Hepatocyte (in vitro differentiated cells): ENCODE measurements around the gene ATXN7L1.
A peak's percentile ranks its signal among the peaks of the same experiment; 100 is the strongest.

Source experiments
- EZH2 ChIP-seq: fragments of 200-600 bp; sonication (generic); IDR thresholded peaks from 2 replicates; pipeline ENCODE4 v1.6.1; 2016; ENCODE audit warnings: antibody characterized with exemption, mild to moderate bottlenecking, borderline replicate concordance
- EZH2phosphoT487 ChIP-seq: fragments of 200-600 bp; sonication (generic); IDR thresholded peaks from one replicate; pipeline ENCODE4 v1.6.1; 2018; ENCODE audit warnings: antibody characterized with exemption, mild to moderate bottlenecking, low read depth, moderate library complexity; ENCODE audit not compliant: unreplicated experiment, severe bottlenecking
- TF ChIP-seq, protein P1 (sequence below): fragments of 200-600 bp; sonication (generic); IDR thresholded peaks from 2 replicates; pipeline ENCODE4 v1.5.1; 2016; ENCODE audit warnings: antibody characterized with exemption, mild to moderate bottlenecking; ENCODE audit not compliant: poor library complexity

DNA sequence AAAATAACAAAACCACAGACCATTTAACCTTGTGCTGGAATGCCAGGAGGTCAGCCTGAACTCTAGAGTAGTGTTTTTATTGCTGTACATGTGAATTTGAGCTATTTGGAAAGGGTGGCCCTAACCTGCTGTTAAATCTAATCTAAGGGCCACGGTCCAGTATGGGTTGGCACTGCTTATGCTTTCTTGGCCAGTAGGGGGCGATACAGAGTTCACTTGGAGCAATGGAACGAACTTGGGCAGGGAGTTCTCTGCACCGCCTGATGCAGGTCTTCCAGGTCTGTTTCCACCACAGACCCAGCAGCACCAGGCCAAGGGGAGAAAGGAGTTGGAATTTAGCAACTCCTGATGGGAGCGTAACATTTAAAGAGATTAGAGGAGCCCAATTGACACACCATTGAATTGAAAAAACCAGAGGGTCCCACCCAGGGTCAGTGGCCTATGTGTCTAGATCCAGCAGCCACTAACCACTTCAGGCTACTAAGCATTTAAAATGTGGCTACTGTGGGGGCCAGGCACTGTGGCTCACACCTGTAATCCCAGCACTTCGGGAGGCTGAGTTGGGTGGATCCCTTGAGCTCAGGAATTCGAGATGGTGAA lies 219.4 kb downstream of the ATXN7L1 start:
- TF ChIP-seq EZH2 (no peak), EZH2phosphoT487 (no peak)
- TF ChIP-seq, protein P1, sequence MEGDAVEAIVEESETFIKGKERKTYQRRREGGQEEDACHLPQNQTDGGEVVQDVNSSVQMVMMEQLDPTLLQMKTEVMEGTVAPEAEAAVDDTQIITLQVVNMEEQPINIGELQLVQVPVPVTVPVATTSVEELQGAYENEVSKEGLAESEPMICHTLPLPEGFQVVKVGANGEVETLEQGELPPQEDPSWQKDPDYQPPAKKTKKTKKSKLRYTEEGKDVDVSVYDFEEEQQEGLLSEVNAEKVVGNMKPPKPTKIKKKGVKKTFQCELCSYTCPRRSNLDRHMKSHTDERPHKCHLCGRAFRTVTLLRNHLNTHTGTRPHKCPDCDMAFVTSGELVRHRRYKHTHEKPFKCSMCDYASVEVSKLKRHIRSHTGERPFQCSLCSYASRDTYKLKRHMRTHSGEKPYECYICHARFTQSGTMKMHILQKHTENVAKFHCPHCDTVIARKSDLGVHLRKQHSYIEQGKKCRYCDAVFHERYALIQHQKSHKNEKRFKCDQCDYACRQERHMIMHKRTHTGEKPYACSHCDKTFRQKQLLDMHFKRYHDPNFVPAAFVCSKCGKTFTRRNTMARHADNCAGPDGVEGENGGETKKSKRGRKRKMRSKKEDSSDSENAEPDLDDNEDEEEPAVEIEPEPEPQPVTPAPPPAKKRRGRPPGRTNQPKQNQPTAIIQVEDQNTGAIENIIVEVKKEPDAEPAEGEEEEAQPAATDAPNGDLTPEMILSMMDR: peak; percentile 46
